Calu3 (cell line): ENCODE measurements around the gene MAP7. TPM values are rescaled to one million over a fixed set of nuclear protein-coding genes. Genes with fewer than 3 reads are reported as not detected.
A peak's percentile ranks its signal among the peaks of the same experiment; 100 is the strongest.
"Not testable (repeated sequence)": the region's sequence is repeated elsewhere in the genome, so short reads cannot be mapped to it uniquely, and the experiment has no call there.

Source experiments
- BruUV-seq: library from RNA; stranded (reverse); fragments of 400-500 nt; replicated peaks from 2 replicates; lab custom pipeline; 2021; lab: Mats Ljungman, UMichigan
- CTCF ChIA-PET: fragments of 300-600 bp; sonication (Branson Sonifier 250); formaldehyde crosslinking; loops from one replicate; lab custom pipeline; 2022; ENCODE audit warnings: antibody characterized with exemption; lab: Charles Lee
- DNase-seq: peaks from one replicate; pipeline ENCODE4 v3.0.0; 2022
- H3K27ac Mint-ChIP-seq: one replicate; pipeline ENCODE4 v1.8.0; 2022; ENCODE audit warnings: mixed read lengths; ENCODE audit not compliant: unreplicated experiment
- H3K27me3 Mint-ChIP-seq: one replicate; pipeline ENCODE4 v1.8.0; 2022; ENCODE audit warnings: mixed read lengths; ENCODE audit not compliant: unreplicated experiment
- H3K36me3 Mint-ChIP-seq: one replicate; pipeline ENCODE4 v1.8.0; 2022; ENCODE audit warnings: mild to moderate bottlenecking, moderate library complexity, mixed read lengths; ENCODE audit not compliant: insufficient read depth, unreplicated experiment
- H3K4me1 Mint-ChIP-seq: one replicate; pipeline ENCODE4 v1.8.0; 2022; ENCODE audit warnings: mild to moderate bottlenecking, low read depth, mixed read lengths; ENCODE audit not compliant: unreplicated experiment
- H3K4me3 Mint-ChIP-seq: one replicate; pipeline ENCODE4 v1.8.0; 2022; ENCODE audit warnings: mild to moderate bottlenecking, low read depth, moderate library complexity, mixed read lengths; ENCODE audit not compliant: unreplicated experiment
- H3K9me3 Mint-ChIP-seq: one replicate; pipeline ENCODE4 v1.8.0; 2022; ENCODE audit warnings: low read depth, mixed read lengths; ENCODE audit not compliant: unreplicated experiment
- intact Hi-C: fragments of 100-400 bp; cut with micrococcal nuclease; formaldehyde crosslinking; loops from one replicate; pipeline ENCODE4 v1.10.0; 2022; ENCODE audit not compliant: unreplicated experiment
- total RNA-seq: library from RNA; stranded (reverse); gene quantifications from 2 replicates; pipeline ENCODE4 v1.2.3, GENCODE V29; 2022
- TF ChIP-seq, protein P1 (sequence below): fragments of 200-600 bp; IDR thresholded peaks from one replicate; pipeline ENCODE4 v1.8.0; 2022; ENCODE audit warnings: antibody characterized with exemption; ENCODE audit not compliant: unreplicated experiment

Gene MAP7
- total RNA-seq, 1 experiment from 2014 or later: 30.1 TPM

DNA sequence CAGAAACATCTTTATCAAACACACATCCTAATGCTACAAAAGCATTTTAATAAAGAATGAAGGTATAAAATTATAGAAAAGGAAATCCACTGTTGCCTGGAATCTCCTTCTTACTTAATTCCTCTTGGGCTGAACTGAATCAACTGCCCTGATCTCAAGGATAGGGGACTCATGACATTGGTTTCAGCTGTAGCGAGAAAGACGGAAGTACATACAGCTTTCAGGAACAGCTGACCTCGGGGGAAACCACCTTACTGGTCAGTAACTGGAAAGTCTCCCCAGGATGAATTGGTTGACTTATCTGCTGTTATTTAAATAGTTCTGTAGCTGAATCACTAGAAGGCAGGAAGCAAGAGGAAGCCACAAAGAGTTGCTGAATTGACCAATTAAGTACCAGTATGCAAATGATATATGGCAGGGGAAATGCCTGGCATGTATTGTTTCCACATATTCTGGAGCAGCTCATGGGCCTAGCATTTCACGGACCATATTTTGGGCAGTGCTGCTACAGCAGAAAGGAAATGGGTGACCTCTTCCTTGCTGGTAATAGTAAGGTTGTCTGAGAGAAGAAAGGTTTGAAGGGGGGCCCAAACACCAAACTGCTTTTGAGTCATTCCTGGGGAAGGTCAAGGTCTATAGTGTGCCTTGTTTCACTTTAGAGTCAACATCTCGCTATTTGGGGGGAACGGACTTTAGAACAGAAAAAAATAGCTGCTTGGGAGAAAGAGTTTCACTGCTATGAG lies 43.7 kb upstream of the MAP7 start:
- TF ChIP-seq, protein P1, sequence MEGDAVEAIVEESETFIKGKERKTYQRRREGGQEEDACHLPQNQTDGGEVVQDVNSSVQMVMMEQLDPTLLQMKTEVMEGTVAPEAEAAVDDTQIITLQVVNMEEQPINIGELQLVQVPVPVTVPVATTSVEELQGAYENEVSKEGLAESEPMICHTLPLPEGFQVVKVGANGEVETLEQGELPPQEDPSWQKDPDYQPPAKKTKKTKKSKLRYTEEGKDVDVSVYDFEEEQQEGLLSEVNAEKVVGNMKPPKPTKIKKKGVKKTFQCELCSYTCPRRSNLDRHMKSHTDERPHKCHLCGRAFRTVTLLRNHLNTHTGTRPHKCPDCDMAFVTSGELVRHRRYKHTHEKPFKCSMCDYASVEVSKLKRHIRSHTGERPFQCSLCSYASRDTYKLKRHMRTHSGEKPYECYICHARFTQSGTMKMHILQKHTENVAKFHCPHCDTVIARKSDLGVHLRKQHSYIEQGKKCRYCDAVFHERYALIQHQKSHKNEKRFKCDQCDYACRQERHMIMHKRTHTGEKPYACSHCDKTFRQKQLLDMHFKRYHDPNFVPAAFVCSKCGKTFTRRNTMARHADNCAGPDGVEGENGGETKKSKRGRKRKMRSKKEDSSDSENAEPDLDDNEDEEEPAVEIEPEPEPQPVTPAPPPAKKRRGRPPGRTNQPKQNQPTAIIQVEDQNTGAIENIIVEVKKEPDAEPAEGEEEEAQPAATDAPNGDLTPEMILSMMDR: no peak
- H3K4me1 Mint-ChIP-seq: peaks cover 14% of the 10 kb centered on the region
- H3K4me3 Mint-ChIP-seq: peak overlapping the region; percentile 55
- peaks cover 21% of the 10 kb centered on the region for H3K36me3 Mint-ChIP-seq
- no TSS peak for BruUV-seq
- CTCF ChIA-PET: interaction anchor here (0.7 to 1.3 kb wide), 6 partner anchors 16 to 256 kb away, joined by 4 to 14 read pairs (median 6); partner anchors contain the start of genes MAP3K5 and PEX7
- peak overlapping the region; percentile 92 for H3K27ac Mint-ChIP-seq
- H3K27me3 Mint-ChIP-seq: no peaks in the 10 kb centered on the region
- peak; percentile 71 for DNase-seq
- intact Hi-C loops: loop anchor here (5.0 kb wide), 1 partner anchor 48 kb away; no protein-coding TSS in a partner anchor
- no peaks in the 10 kb centered on the region for H3K9me3 Mint-ChIP-seq

DNA sequence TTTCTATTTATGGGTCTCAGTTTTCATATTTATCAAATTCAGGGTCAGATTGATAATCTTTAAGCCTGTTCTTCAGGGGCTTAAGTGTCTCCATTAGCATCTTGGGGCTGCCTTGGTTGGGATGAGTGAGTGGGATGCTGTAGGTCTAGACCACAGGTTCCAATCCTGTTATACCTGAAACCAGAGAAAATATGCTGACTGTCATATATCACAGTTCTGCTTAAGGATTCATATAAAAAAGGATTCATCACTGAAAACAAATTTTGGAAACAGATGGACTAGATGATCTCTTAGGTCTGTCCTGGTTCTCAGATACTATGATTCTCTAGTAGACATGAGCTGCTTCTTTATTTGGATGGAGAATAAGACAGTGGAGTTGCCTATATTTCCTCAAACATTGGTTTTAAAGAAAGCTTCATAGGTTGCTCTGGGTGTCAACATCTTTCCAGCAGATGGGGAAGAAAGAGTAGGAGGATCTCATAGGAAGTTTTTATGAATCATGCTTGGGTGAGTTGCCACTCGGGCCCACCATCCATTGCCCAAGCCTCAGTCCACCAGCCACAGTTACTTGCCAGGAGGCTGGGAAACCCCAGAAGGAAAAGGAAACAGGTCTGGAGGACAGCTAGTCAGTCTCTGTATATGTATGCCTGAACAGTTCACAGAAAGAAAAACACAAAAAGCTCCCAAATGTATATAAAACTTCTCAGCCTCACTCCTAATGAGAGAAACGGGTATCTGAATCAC lies 42.9 kb upstream of the MAP7 start:
- no peaks in the 10 kb centered on the region for H3K9me3 Mint-ChIP-seq
- CTCF ChIA-PET: interaction anchor here (1.0 to 1.3 kb wide), 4 partner anchors 17 to 229 kb away, joined by 5 to 8 read pairs (median 6); partner anchors contain the start of genes MAP3K5 and PEX7
- DNase-seq: no peak

DNA sequence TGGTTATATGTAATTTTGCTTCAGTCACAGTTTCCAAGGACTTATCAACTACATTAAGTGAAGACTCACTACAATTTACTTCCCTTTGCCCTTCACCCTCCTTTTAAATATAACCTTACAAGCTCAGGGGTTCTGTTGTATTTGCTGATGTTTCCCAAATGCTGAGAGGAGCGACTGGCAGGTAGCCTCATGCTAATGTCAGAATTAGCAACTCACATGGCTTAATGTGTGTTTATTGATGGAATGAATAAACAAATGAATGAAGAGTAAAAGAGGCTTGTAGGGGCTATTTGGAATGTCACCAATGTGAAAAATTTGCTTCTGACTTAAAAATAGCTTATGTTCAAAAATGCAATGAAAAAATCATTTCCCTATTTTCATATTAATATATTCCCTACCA lies 41.4 kb upstream of the MAP7 start:
- no TSS peak for BruUV-seq
- H3K27ac Mint-ChIP-seq: no peak overlapping the region
- CTCF ChIA-PET: no interaction called here
- intact Hi-C loops: loop anchor here (5.0 kb wide), 1 partner anchor 51 kb away; no protein-coding TSS in a partner anchor
- TF ChIP-seq, protein P1: no peak
- no peaks in the 10 kb centered on the region for H3K27me3 Mint-ChIP-seq
- peaks cover 14% of the 10 kb centered on the region for H3K4me1 Mint-ChIP-seq
- no peak overlapping the region for H3K4me3 Mint-ChIP-seq
- DNase-seq: no peak
- H3K36me3 Mint-ChIP-seq: peaks cover 27% of the 10 kb centered on the region
- no peaks in the 10 kb centered on the region for H3K9me3 Mint-ChIP-seq

More for the DNA sequence above, 42.9 kb upstream of the MAP7 start:
- H3K27ac Mint-ChIP-seq: peak overlapping the region; percentile 92
- peaks cover 14% of the 10 kb centered on the region for H3K4me1 Mint-ChIP-seq
- intact Hi-C loops: loop anchor here (5.0 kb wide), 1 partner anchor 49 kb away; no protein-coding TSS in a partner anchor
- TF ChIP-seq, protein P1: no peak
- H3K4me3 Mint-ChIP-seq: no peak overlapping the region
- BruUV-seq: no TSS peak
- peaks cover 25% of the 10 kb centered on the region for H3K36me3 Mint-ChIP-seq
- no peaks in the 10 kb centered on the region for H3K27me3 Mint-ChIP-seq

DNA sequence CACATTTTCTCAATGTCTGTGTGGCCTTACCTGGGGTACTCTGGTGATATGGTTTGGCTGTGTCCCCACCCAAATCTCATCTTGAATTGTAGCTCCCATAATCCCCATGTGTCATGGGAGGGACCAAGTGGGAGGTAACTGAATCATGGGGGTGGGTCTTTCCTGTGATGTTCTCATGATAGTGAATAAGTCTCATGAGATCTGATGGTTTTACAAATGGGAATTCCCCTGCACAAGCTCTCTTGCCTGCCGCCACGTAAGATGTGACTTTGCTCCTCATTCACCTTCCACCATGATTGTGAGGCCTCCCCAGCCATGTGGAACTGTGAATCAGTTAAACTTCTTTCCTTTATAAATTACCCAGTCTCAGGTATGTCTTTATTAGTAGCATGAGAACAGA lies 40.6 kb upstream of the MAP7 start:
- H3K36me3 Mint-ChIP-seq: peaks cover 29% of the 10 kb centered on the region
- intact Hi-C loops: loop anchor here (5.0 kb wide), 1 partner anchor 51 kb away; no protein-coding TSS in a partner anchor

More for the DNA sequence above, 40.6 kb upstream of the MAP7 start:
- CTCF ChIA-PET, BruUV-seq, H3K27ac Mint-ChIP-seq, H3K4me3 Mint-ChIP-seq, H3K27me3 Mint-ChIP-seq, DNase-seq, H3K9me3 Mint-ChIP-seq: not testable (repeated sequence)
- peaks cover 14% of the 10 kb centered on the region for H3K4me1 Mint-ChIP-seq
